GM19395 (cell line): ENCODE results near the gene ETV5.
"Not testable (repeated sequence)": the region's sequence is repeated elsewhere in the genome, so short reads cannot be mapped to it uniquely, and the experiment has no call there.

Experiments used
- ATAC-seq: cut with Tn5 transposase; IDR thresholded peaks from one replicate; pipeline ENCODE4 v1.9.1; 2021; ENCODE audit warnings: mild to moderate bottlenecking, moderate library complexity; ENCODE audit not compliant: unreplicated experiment

Gene ETV5

DNA sequence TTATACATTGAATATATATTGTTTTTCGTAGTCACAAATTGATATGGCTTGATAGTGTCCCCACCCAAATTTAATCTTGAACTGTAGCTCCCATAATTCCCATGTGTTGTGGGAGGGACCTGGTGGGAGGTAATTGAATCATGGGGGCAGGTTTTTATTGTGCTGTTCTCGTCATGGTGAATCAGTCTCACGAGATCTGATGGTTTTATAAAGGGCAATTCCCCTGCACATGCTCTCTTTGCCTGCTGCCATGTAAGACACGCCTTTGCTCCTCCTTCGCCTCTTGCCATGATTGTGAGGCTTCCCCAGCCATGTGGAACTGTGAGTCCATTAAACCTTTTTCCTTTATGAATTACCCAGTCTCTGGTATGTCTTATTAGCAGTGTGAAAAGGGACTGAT lies 82.9 kb downstream of the ETV5 start:
- not testable (repeated sequence) for ATAC-seq

DNA sequence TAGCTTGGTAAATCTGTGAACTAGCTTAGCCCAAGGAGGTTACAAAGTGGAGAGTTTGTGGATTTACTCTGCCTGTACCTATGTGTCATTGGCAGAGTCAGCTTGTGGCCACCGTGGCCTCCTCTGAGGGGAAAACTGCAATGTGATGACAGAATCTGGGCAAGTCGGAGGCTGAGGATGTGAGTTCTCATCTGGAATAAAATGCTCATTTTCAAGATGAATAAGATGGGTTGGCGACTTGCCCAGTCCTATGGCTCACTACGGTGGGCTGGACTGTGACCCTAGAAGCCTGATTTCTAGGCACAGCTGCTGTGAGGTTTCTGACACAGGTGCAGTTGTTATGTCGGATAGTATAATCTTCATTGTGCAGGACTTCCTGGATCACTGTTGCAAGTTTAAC lies 83.7 kb downstream of the ETV5 start:
- no peak for ATAC-seq

DNA sequence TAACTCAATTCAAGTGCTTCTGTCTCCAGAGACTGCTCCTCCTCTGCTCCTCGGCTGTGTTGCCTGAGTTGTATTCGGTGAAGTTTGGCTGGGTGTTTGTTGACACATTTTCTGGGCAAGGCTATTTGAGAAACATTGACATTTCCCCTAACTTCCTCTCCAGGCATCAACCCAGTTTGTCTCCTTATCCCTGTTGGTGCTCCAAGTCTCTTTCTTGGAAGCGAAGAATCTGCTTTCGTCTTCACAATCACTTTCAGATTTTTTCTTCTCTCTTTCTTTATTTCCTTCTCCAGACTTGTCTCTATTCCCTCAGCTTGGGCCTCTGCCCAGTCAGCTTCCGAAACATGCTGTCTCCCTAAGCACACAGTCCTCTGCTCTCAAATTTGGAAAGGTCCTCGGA lies 84.7 kb downstream of the ETV5 start:
- no peak for ATAC-seq

DNA sequence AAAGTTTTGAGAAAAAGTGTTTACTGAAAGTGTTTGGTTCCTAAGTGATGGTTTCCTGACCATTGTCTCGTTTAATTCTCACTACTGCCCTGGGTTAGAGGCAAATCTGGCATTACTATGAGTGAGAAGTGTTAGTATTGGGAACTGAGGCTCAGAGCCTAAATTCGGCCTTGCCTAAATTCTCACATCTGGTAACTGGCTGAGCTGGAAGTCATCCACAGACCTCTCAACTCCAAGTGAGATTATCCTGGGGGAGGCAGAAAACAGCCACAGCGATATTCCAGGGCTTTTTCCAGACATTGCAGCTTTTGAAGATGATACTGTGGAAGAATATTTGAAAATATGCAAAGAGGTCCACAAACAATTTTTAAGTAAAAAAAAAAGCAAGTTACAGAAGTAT lies 86.0 kb downstream of the ETV5 start:
- no peak for ATAC-seq

DNA sequence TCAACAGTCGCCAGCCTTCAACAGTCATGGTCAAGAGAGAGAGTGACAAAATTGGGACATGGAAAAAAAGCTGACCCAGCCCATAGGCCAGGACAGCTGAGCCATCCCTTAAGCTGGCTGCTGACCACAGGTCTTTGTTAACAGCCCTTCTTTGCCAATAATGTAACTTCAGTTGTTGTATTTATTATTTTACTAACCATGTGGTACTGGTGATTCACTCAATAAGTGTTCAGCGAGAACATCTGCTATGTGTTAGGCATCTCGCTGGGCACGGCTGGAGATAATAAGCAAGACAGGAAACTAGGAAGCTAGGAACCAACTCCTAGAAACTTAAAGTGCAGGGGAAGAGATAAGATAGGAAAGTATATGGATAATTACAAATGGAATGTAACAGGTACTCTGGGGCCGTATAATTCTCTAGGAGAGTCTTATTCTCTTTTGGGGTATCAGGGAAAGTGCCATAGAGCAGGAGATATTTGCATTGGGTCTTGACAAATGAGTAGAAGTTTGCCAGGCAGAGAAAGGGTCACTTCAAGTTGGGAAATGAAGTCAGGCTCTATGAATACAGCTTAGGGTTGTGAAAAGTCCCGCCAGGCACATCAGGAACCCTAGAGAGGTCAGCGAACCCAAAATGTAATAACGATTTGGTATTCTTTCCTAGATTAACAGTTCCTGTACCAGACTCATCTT lies 87.1 kb downstream of the ETV5 start:
- ATAC-seq = no peak

DNA sequence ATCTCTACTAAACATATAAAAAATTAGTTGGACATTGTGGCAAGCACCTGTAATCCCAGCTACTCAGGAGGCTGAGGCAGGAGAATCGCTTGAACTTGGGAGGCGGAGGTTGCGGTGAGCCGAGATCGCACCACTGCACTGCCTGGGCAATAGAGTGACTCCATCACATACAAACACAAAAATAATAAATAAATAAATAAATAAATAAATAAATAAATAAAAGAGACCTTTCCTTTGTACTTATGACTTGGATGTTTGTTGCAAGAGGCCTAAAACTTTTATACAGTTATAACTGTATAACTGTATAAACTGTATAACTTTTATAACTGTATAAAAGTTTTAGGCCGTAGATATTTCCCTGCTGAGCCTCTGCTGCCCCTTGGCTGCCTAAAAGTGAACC lies 87.6 kb downstream of the ETV5 start:
- not testable (repeated sequence) for ATAC-seq

DNA sequence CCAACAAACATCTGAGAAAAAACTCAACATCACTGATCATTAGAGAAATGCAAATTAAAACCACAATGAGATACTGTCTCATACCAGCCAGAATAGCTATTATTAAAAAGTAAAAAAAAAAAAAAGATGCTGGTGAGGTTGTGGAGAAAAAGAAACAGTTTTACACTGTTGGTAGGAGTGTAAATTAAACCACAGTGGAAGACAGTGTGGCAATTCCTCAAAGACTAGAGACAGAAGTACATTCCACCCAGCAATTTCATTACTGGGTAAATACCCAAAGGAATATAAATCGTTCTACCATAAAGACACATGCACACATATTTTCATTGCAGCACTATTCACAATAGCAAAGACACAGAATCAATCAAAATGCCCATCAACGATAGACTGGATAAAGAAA lies 89.6 kb downstream of the ETV5 start:
- not testable (repeated sequence) for ATAC-seq

DNA sequence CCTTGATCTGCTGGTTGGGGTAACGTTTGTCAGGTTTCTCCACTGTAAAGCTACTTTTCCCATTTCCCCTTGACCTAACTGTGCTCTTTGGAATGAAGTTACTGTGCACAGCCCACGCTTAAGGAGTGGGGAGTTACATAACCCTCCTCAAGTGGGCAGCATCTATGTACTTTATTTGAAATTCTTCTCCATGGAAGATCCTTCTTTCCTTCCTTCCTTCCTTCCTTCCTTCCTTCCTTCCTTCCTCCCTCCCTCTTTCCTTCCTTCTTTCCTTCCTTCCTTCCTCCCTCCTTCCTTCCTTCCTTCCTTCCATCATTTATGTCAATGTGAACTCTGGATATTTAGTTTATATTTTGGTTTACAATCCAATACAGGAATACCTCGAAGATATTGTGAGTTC lies 94.0 kb downstream of the ETV5 start:
- no peak for ATAC-seq

DNA sequence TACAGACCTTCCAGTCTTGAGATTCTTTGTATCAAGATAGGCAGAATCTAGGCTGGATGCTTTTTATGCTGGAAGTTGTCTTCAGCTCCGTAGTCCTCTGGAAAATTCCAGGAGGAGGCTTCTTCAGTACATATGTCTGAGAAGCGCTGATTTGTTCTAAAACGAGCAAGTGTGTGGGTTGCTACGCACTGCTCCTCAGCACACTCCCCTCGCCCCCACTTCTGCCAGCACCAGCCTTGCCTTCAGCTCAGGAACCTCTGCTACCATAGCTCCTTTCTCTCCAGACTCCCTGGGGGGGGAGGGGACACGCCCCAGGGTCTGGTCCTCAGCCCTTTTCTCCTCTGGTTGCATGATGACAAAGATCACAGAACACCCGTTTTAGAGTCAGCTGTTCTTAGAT lies 95.6 kb downstream of the ETV5 start:
- no peak for ATAC-seq

DNA sequence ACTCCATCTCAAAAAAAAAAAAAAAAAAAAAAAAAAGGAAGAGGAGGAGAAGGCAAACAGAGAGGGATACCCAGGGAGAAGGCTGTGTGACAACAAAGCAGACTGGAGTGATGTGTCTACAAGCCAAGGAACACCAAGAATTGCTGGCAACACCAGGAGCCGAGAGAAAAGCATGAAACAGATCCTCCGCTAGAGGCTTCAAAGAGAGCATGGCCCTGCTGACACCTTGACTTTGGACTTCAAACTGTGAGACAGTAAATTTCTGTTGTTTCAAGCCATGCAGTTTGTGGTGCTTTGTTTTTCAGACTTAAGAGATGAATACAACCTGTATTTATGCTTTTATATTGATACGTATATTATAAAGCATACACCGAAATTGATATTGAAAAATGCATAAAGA lies 96.8 kb downstream of the ETV5 start:
- ATAC-seq = no peak

DNA sequence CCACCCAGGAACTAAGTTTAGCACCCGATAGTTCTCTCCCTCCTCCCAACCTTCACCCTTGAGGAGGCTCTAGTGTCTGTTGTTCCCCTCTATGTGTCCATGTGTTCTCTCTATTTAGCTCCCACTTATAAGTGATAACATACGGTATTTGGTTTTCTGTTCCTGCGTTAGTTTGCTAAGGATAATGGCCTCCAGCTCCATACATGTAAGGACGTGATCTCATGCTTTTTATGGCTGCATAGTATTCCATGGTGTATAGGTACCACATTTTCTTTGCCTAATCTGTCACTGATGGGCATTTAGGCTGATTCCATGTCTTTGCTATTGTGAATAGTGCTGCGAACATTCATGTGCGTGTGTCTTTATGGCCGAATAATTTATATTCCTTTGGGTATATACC lies 104.2 kb downstream of the ETV5 start:
- no peak for ATAC-seq

DNA sequence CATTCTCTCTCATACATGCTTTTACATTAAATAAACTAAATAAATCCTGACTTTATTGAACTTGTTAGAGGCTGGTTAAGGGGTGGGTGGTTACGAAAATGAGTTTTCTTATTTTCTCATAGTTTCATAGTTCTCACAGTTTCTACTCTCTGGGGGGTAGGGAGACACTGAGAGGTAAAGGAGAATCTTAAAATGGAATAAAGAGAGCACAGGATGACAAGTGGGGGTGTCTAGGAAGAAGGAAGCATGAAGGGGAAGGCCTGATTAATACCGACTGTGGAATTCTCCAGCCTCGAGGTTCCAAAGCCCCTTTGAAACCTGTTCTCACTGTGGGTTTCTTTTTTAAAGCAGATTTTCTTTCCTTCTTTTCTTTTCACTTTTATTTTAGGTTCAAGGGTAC lies 104.7 kb downstream of the ETV5 start:
- ATAC-seq = peak; percentile 50

DNA sequence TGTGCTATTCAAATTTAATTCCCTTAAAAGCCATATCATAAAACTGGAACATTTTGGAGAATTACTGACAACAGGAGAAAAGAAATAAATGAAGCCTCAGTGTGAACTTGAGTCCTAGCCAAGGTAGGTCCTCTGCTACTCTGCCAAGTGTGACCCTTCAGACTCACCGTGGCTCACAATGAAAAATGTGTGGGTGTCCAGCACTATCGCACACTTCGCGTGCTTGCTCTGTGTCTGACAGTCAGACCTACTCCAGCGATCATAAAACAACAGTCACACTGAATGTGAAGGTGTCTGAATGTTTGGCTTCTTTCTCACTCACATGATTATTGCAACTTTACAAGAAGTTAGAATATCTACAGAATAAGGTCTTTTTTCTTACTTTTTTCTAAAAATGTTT lies 105.3 kb downstream of the ETV5 start:
- ATAC-seq = peak; percentile 66

DNA sequence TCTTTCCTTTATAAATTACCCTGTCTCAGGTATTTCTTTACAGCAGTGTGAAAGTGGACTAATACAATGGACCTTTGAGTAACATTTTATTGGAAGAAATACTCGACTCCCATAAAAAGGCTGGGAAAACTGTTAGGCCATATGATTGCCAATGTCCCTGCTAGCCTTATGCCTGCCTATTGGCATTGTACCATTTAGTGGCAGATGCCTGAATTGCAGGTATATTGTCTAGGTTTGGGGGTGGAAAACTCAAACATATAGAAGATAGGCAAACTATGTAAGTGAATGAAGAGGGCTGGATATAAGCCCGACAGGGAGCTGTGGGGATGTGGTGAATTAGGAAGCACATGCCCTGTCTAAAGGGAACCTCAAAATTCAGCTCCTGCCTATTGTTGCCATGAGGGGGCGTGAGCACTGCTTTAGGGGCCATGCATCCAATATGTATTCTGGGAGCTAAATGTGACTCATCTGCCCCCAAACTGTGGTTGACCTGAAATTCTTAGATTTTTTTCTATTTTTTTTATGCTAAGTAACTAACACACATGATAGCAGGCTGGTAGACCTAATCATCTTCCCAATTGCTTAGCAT lies 105.9 kb downstream of the ETV5 start:
- peak; percentile 53 for ATAC-seq

DNA sequence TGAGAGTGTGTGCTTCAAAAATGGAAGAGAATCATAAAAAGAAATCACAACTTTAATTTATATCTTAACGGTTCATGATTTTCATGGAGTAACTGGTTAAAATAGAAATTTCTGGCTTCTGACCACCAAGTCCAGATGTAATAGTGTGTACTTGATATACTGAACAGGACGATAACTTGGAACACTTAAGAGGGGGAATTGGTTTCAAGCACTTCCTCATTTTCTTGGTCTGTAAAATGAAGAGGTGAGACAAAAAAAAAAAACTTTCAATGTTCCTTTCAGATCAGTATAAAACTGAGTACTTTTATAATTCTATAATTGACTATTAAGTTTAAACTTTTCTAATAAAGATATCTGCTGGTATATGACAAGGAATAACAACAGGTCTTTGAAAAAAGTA lies 107.0 kb downstream of the ETV5 start:
- ATAC-seq = no peak

DNA sequence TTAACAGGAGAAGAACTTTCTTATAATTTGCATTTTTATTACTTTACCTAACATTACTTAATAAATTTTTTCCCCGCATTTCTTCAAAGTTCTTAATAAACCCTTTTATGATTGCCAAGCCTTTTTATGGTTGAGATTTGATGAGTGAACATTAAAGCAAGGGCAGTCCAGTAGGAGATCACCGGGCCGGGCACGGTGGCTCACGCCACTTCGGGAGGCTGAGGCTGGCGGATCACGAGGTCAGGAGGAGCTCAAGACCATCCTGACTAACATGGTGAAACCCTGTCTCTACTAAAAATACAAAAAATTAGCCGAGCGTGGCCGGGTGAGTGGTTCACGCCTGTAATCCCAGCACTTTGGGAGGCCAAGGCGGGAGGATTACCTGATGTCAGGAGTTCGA lies 109.7 kb downstream of the ETV5 start:
- no peak for ATAC-seq

DNA sequence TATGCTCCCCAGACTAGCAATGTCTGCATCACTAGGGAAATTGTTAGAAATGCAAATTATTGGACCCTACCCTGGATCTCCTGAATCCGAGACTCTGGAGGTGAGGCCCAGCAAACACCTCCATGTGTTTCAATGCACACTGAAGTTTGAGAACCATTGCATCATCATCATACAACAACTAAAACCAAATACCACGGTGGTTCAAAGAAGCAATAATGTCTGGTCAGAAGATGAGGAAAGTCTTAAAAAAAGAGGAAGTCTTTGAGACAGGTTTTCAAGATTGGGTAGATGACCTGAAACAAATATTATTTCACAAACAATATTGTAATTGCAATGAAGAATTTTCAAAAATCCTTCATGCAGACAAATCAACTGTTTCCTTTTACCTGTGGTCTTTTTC lies 110.8 kb downstream of the ETV5 start:
- ATAC-seq = no peak

DNA sequence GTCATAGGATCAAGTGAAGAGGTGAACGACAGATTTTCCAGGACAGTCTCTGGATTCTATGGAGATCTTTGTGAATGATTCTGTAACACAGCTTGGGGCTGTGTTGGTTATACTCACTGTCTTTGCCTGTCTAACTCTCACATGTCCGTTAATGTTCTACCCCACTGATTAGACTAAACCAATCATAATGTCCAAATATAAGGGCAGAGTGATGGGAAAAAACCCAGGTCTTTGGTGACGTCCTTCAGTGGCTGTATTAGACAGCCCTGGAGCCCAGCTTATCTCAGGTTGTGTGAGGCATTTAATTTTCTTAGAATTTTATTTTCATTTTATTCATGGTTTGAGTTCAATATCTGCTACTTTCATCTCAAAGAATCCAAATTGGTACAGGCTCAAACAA lies 111.8 kb downstream of the ETV5 start:
- ATAC-seq = no peak
